H1 (cell line): Measurements from ENCODE around the gene AGAP3. TPM values are rescaled to one million over a fixed set of nuclear protein-coding genes. Genes with fewer than 3 reads are reported as not detected.

Source experiments
- BACH1 ChIP-seq: IDR thresholded peaks from 2 replicates; pipeline ENCODE4 v1.6.1; 2012; ENCODE audit warnings: low read length, improper control_type of control experiment
- BCL11A ChIP-seq, 2 experiments: IDR thresholded peaks; one replicate each; pipeline ENCODE4 v1.6.1; 2011; ENCODE audit warnings: low read depth in 2 of 2, low read length in 2 of 2, mild to moderate bottlenecking in 2 of 2
- CBX5 ChIP-seq: fragments of 300-800, 300-1000 bp; sonication (generic); IDR thresholded peaks from 2 replicates; pipeline ENCODE4 v1.7.1; 2016; ENCODE audit warnings: antibody characterized with exemption, low read length, low read depth
- CBX8 ChIP-seq: fragments of 300-800, 300-1000 bp; sonication (generic); IDR thresholded peaks from 2 replicates; pipeline ENCODE4 v1.7.1; 2016; ENCODE audit warnings: low read depth, low read length, borderline replicate concordance
- CEBPB ChIP-seq: IDR thresholded peaks from 2 replicates; pipeline ENCODE4 v1.6.1; 2012; ENCODE audit warnings: low read depth, low read length
- EGR1 ChIP-seq: IDR thresholded peaks from 2 replicates; pipeline ENCODE4 v1.6.1; 2011; ENCODE audit warnings: low read depth, low read length, borderline replicate concordance
- EP300 ChIP-seq, 2 experiments: IDR thresholded peaks; 1 replicate in 1 of 2; 2 replicates in 1 of 2; pipeline ENCODE4 v1.6.1; 2011 to 2012; ENCODE audit warnings: low read depth in 2 of 2, low read length in 2 of 2, mild to moderate bottlenecking in 2 of 2, borderline replicate concordance in 1 of 2, inconsistent platforms in 1 of 2, moderate library complexity in 1 of 2
- EZH2 ChIP-seq: fragments of 200-600 bp; sonication (generic); IDR thresholded peaks from 2 replicates; pipeline ENCODE4 v1.7.1; 2012; ENCODE audit warnings: low read depth, mild to moderate bottlenecking, moderate library complexity, low read length, inconsistent platforms; ENCODE audit not compliant: severe bottlenecking
- FOSL1 ChIP-seq: IDR thresholded peaks from 2 replicates; pipeline ENCODE4 v1.6.1; 2011; ENCODE audit warnings: mild to moderate bottlenecking, low read depth, low read length, moderate library complexity; ENCODE audit not compliant: insufficient read depth
- GABPA ChIP-seq: IDR thresholded peaks from 2 replicates; pipeline ENCODE4 v1.6.1; 2011; ENCODE audit warnings: mild to moderate bottlenecking, low read length, moderate library complexity, borderline replicate concordance; ENCODE audit not compliant: insufficient read depth
- HDAC6 ChIP-seq: IDR thresholded peaks from one replicate; pipeline ENCODE4 v1.7.1; 2012; ENCODE audit warnings: low read depth, mild to moderate bottlenecking, inconsistent platforms, low read length, moderate library complexity
- KDM5A ChIP-seq: fragments of 200-600 bp; IDR thresholded peaks from 2 replicates; pipeline ENCODE4 v1.7.1; 2012; ENCODE audit warnings: mild to moderate bottlenecking, low read length, inconsistent platforms, mixed read lengths
- MAFK ChIP-seq: IDR thresholded peaks from 2 replicates; pipeline ENCODE4 v1.6.1; 2012; ENCODE audit warnings: low read depth, mild to moderate bottlenecking, improper control_type of control experiment, low read length
- PHF8 ChIP-seq: fragments of 200-600 bp; sonication (generic); conservative IDR thresholded peaks from 2 replicates; pipeline ENCODE4 v1.7.1; 2012; ENCODE audit warnings: low read depth, mild to moderate bottlenecking, inconsistent platforms, low read length, moderate library complexity
- RNF2 ChIP-seq: fragments of 200-900, 300-1000 bp; sonication (generic); IDR thresholded peaks from 2 replicates; pipeline ENCODE4 v1.7.1; 2016; ENCODE audit warnings: borderline replicate concordance, low read depth, mild to moderate bottlenecking, antibody characterized with exemption, low read length; ENCODE audit not compliant: poor library complexity, severe bottlenecking; ENCODE audit errors: missing control alignments
- SP1 ChIP-seq: IDR thresholded peaks from 2 replicates; pipeline ENCODE4 v1.6.1; 2011; ENCODE audit warnings: low read depth, low read length
- SP2 ChIP-seq: IDR thresholded peaks from 2 replicates; pipeline ENCODE4 v1.6.1; 2012; ENCODE audit warnings: mild to moderate bottlenecking, low read length, inconsistent platforms
- TEAD4 ChIP-seq: IDR thresholded peaks from 2 replicates; pipeline ENCODE4 v1.6.1; 2012; ENCODE audit warnings: low read depth, low read length, inconsistent platforms, mixed read lengths
- ZNF274 ChIP-seq: IDR thresholded peaks from 2 replicates; pipeline ENCODE4 v1.7.0; 2012; ENCODE audit warnings: low read length, borderline replicate concordance; ENCODE audit errors: extremely low read depth
- polyA plus RNA-seq, 7 experiments: library from polyadenylated mRNA; depleted of rRNA in 3 of 7; stranded (reverse) in 5 of 7; unstranded in 2 of 7; fragments of >200 nt in 5 of 7; fragments of 200-250 nt in 2 of 7; gene quantifications; 1 replicate in 5 of 7; 2 replicates in 1 of 7; 4 replicates in 1 of 7; pipeline versions ENCODE4 v1.2.1 to v1.2.3, GENCODE V29; 2011 to 2013; ENCODE audit warnings: missing spikeins in 2 of 7, mixed read lengths in 2 of 7
- total RNA-seq: library from RNA; stranded (reverse); fragmentation: NEBNext Ultra II Directional; extraction: Animal tissue kit (Norgen Biotek cat#: 25700); gene quantifications from 2 replicates; pipeline ENCODE4 v1.2.1, GENCODE V29; 2021
- TF ChIP-seq, protein P1 (sequence below): IDR thresholded peaks from 2 replicates; pipeline ENCODE4 v1.6.1; 2012; ENCODE audit warnings: inconsistent platforms
- TF ChIP-seq, protein P2 (sequence below): IDR thresholded peaks from 2 replicates; pipeline ENCODE4 v1.6.1; 2011; ENCODE audit warnings: low read depth, mild to moderate bottlenecking, low read length; ENCODE audit not compliant: insufficient read depth
- TF ChIP-seq, protein P3 (sequence below): IDR thresholded peaks from 2 replicates; pipeline ENCODE4 v1.6.1; 2012; ENCODE audit warnings: inconsistent platforms
- TF ChIP-seq, protein P4 (sequence below): IDR thresholded peaks from 2 replicates; pipeline ENCODE4 v1.6.1; 2011; ENCODE audit warnings: low read length, improper control_type of control experiment

Gene AGAP3
- total and polyA plus RNA-seq, 2 of the 8 experiments (the other 6 are each of a cell fraction or from before 2014, with no cell fraction given) = 66.4 to 120 TPM

DNA sequence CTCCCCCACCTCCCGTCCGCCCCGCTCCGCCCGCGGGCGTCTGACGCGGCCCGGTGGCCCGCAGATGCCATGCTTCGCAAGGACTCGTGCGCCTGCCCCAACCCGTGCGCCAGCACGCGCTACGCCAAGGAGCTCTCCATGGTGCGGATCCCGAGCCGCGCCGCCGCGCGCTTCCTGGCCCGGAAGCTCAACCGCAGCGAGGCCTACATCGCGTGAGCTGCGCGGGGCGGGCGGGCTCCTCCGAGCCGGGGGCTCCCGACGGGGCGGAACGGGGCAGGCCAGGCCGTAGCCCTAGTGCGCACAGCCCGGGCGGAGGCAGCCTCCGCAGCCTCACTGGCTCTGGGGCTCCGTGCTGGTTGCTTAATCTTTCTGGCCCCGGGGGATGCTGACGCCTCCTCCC is 35.2 kb upstream of the AGAP3 start (continued):
- TF ChIP-seq, protein P1, sequence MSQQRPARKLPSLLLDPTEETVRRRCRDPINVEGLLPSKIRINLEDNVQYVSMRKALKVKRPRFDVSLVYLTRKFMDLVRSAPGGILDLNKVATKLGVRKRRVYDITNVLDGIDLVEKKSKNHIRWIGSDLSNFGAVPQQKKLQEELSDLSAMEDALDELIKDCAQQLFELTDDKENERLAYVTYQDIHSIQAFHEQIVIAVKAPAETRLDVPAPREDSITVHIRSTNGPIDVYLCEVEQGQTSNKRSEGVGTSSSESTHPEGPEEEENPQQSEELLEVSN = peak; percentile 94
- TF ChIP-seq PHF8 (no peak), EP300 (IDR thresholded peaks at IDR 0.05; ENCODE audit: borderline replicate concordance in 1 of 2, low read depth in 2 of 2, low read length in 2 of 2) (peak in 1 of 2 experiments; percentile 79; a peak in 2 of 3 replicates), BCL11A (IDR thresholded peaks at IDR 0.05; ENCODE audit: low read depth in 2 of 2, low read length in 2 of 2) (no peak), EZH2 (no peak), TEAD4 (no peak), MAFK (no peak), FOSL1 (no peak), SP1 (no peak), ZNF274 (no peak), EGR1 (peak; percentile 40; the same call in 1 of the 2 replicates), CBX5 (no peak), SP2 (no peak), GABPA (peak; percentile 84; the same call in 1 of the 2 replicates), KDM5A (no peak), RNF2 (no peak), CEBPB (no peak), HDAC6 (no peak), CBX8 (no peak), BACH1 (no peak)
- TF ChIP-seq, protein P2, sequence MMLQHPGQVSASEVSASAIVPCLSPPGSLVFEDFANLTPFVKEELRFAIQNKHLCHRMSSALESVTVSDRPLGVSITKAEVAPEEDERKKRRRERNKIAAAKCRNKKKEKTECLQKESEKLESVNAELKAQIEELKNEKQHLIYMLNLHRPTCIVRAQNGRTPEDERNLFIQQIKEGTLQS = no peak
- TF ChIP-seq, protein P3, sequence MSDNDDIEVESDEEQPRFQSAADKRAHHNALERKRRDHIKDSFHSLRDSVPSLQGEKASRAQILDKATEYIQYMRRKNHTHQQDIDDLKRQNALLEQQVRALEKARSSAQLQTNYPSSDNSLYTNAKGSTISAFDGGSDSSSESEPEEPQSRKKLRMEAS = peak; percentile 100
- TF ChIP-seq, protein P4, sequence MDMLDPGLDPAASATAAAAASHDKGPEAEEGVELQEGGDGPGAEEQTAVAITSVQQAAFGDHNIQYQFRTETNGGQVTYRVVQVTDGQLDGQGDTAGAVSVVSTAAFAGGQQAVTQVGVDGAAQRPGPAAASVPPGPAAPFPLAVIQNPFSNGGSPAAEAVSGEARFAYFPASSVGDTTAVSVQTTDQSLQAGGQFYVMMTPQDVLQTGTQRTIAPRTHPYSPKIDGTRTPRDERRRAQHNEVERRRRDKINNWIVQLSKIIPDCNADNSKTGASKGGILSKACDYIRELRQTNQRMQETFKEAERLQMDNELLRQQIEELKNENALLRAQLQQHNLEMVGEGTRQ = no peak
